K562 (cell line): ENCODE measurements around the gene UBE2G2. TPM values are rescaled to one million over a fixed set of nuclear protein-coding genes. Genes with fewer than 3 reads are reported as not detected.

Source experiments
- ARHGAP35 ChIP-seq: fragments of 450-650 bp; IDR thresholded peaks from 2 replicates; pipeline ENCODE4 v1.6.1; 2018; ENCODE audit not compliant: partially characterized antibody
- CTCFL ChIP-seq: IDR thresholded peaks from 2 replicates; pipeline ENCODE4 v1.6.1; 2011; ENCODE audit warnings: borderline replicate concordance, low read depth, mild to moderate bottlenecking, moderate library complexity, low read length; ENCODE audit not compliant: insufficient read depth, poor library complexity, severe bottlenecking
- ERF ChIP-seq: fragments of 450-650 bp; formaldehyde crosslinking; IDR thresholded peaks from 2 replicates; pipeline ENCODE4 v1.4.0; 2020; ENCODE audit warnings: mild to moderate bottlenecking, mixed read lengths
- JUND ChIP-seq, 2 experiments: IDR thresholded peaks; 2 replicates in 1 of 2; 3 replicates in 1 of 2; pipeline ENCODE4 v1.6.1; 2011; ENCODE audit warnings: borderline replicate concordance in 2 of 2, low read depth in 2 of 2, low read length in 2 of 2, improper control_type of control experiment in 1 of 2, missing biosample characterization in 1 of 2, missing genetic modification characterization in 1 of 2, missing genetic modification reagents in 1 of 2
- NR3C1 ChIP-seq: sonication (generic); formaldehyde crosslinking; IDR thresholded peaks from 2 replicates; pipeline ENCODE4 v1.8.1; 2022; ENCODE audit warnings: missing genetic modification reagents
- NRF1 ChIP-seq, 2 experiments: fragments of 450-650 bp; IDR thresholded peaks in 1 of 2; conservative IDR thresholded peaks in 1 of 2; 2 replicates each; pipeline ENCODE4 v1.6.1; 2014; ENCODE audit warnings: mild to moderate bottlenecking in 2 of 2
- ZNF407 ChIP-seq: fragments of 450-650 bp; IDR thresholded peaks from 2 replicates; pipeline ENCODE4 v1.6.1; 2016; ENCODE audit warnings: low read depth
- polyA plus RNA-seq, 8 experiments: library from polyadenylated mRNA; depleted of rRNA in 4 of 8; stranded (reverse) in 5 of 8; unstranded in 3 of 8; fragments of >200 nt; fragmentation: Nextera tagmentation in 2 of 8; fragmentation: Illumina TruSeq in 1 of 8; extraction: Ambion mirVana in 2 of 8; extraction: Trizol in 1 of 8; gene quantifications; 2 replicates each; pipeline versions ENCODE4 v1.2.1 to v1.2.3, GENCODE V29; 2011 to 2014; ENCODE audit warnings: inconsistent platforms in 1 of 8, missing spikeins in 1 of 8
- total RNA-seq, 7 experiments: library from RNA; depleted of rRNA in 6 of 7; stranded (reverse); fragments of >200 nt in 6 of 7; fragmentation: Illumina TruSeq in 2 of 7; extraction: Trizol in 2 of 7; gene quantifications; 2 replicates each; pipeline versions ENCODE4 v1.2.1 to v1.2.3, GENCODE V29; 2011 to 2021; ENCODE audit warnings: low replicate concordance in 1 of 7
- TF ChIP-seq, protein P1 (sequence below): fragments of 200-400 bp; formaldehyde crosslinking; IDR thresholded peaks from 2 replicates; pipeline ENCODE4 v1.6.1; 2017; ENCODE audit warnings: mild to moderate bottlenecking, low read depth, low read length, moderate library complexity
- TF ChIP-seq, protein P2 (sequence below): fragments of 250-450 bp; sonication (Bioruptor Pico); IDR thresholded peaks from 2 replicates; pipeline ENCODE4 v1.4.0; 2020

UBE2G2 gene
- total and polyA plus RNA-seq, 9 of the 15 experiments (the other 6 are each of a cell fraction or from before 2014, with no cell fraction given), result 47.5 to 225 (median 140) TPM

DNA sequence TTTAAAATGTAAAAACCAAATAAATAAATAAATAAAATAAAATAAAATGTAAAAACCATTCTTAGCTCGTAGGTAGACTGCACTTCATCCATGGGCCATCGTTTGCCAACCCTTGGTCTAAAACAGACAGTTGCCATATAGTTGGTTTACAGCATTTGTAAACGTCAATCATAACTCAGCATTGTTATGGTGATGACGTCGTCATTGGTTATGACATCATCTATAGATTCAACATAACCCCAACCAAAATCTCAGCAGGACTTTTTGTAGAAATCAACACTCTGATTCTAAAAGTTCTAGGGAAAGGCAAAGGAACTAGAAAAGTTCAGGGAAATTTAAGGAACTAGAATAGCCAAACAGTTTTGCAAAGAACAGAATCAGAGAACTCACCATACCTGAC, 32.0 kb upstream of the UBE2G2 start (continued):
- TF ChIP-seq, protein P1, sequence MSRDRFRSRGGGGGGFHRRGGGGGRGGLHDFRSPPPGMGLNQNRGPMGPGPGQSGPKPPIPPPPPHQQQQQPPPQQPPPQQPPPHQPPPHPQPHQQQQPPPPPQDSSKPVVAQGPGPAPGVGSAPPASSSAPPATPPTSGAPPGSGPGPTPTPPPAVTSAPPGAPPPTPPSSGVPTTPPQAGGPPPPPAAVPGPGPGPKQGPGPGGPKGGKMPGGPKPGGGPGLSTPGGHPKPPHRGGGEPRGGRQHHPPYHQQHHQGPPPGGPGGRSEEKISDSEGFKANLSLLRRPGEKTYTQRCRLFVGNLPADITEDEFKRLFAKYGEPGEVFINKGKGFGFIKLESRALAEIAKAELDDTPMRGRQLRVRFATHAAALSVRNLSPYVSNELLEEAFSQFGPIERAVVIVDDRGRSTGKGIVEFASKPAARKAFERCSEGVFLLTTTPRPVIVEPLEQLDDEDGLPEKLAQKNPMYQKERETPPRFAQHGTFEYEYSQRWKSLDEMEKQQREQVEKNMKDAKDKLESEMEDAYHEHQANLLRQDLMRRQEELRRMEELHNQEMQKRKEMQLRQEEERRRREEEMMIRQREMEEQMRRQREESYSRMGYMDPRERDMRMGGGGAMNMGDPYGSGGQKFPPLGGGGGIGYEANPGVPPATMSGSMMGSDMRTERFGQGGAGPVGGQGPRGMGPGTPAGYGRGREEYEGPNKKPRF, result no peak
- TF ChIP-seq ZNF407 (no peak), JUND (IDR thresholded peaks at IDR 0.05; ENCODE audit: borderline replicate concordance, low read depth, low read length) (no peak), JUND (tag; IDR thresholded peaks at IDR 0.05; ENCODE audit: borderline replicate concordance, low read depth, low read length) (peak; percentile 71; the same call in 1 of the 3 replicates), ERF (CRISPR knock-in tag) (no peak), NR3C1 (no peak), ARHGAP35 (no peak), CTCFL (no peak), NRF1 (conservative IDR thresholded peaks at IDR 0.05 in 1 of 2, IDR thresholded peaks at IDR 0.05 in 1 of 2) (no peak)
- TF ChIP-seq, protein P2, sequence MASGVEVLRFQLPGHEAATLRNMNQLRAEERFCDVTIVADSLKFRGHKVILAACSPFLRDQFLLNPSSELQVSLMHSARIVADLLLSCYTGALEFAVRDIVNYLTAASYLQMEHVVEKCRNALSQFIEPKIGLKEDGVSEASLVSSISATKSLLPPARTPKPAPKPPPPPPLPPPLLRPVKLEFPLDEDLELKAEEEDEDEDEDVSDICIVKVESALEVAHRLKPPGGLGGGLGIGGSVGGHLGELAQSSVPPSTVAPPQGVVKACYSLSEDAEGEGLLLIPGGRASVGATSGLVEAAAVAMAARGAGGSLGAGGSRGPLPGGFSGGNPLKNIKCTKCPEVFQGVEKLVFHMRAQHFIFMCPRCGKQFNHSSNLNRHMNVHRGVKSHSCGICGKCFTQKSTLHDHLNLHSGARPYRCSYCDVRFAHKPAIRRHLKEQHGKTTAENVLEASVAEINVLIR, result no peak
